GM12892 (cell line): ENCODE data around the gene APBB1IP.
"Not testable (repeated sequence)": the region's sequence is repeated elsewhere in the genome, so short reads cannot be mapped to it uniquely, and the experiment has no call there.

Source experiments
- DNase-seq: peaks from one replicate; pipeline ENCODE4 v3.0.0; 2011; ENCODE audit not compliant: insufficient read length
- FAIRE-seq: peaks from 2 replicates; lab custom pipeline; 2011; peaks lifted over from hg19 to GRCh38; lab: Jason Lieb, UNC
- POLR2A ChIP-seq: IDR thresholded peaks from 2 replicates; pipeline ENCODE4 v1.6.1; 2011; ENCODE audit warnings: low read depth, low read length, control low read depth
- POLR2AphosphoS5 ChIP-seq: IDR thresholded peaks from 2 replicates; pipeline ENCODE4 v1.6.1; 2011; ENCODE audit warnings: low read depth, low read length, control low read depth
- TAF1 ChIP-seq: IDR thresholded peaks from 2 replicates; pipeline ENCODE4 v1.6.1; 2011; ENCODE audit warnings: low read depth, mild to moderate bottlenecking, control low read depth, low read length, borderline replicate concordance

APBB1IP gene

GRCh38 chr10:26502986-26503385 lies 64.8 kb downstream of the APBB1IP start:
- DNase-seq = no peak
- no peak for TF ChIP-seq TAF1
- FAIRE-seq = no peak

- TF ChIP-seq POLR2A (no peak), TAF1 (no peak), POLR2AphosphoS5 (no peak)
- DNase-seq (no peak), FAIRE-seq (no peak)
These were observed 65.8 kb downstream of the APBB1IP start for GRCh38 chr10:26503911-26504310.

- not testable (repeated sequence) for FAIRE-seq
These were observed 66.3 kb downstream of the APBB1IP start for GRCh38 chr10:26504429-26504828.

GRCh38 chr10:26505491-26505890 lies 67.3 kb downstream of the APBB1IP start:
- no peak for DNase-seq
- no peak for TF ChIP-seq POLR2A
- TF ChIP-seq POLR2AphosphoS5 = no peak
- no peak for FAIRE-seq

More at GRCh38 chr10:26504429-26504828, 66.3 kb downstream of the APBB1IP start:
- not testable (repeated sequence) for DNase-seq

GRCh38 chr10:26506736-26507135 lies 68.6 kb downstream of the APBB1IP start:
- TF ChIP-seq TAF1 (no peak), POLR2AphosphoS5 (no peak), POLR2A (no peak)
- DNase-seq (no peak), FAIRE-seq (no peak)

GRCh38 chr10:26507441-26507840 lies 69.3 kb downstream of the APBB1IP start:
- DNase-seq (no peak), FAIRE-seq (no peak)
- TF ChIP-seq POLR2AphosphoS5 = no peak
- no peak for TF ChIP-seq TAF1
- no peak for TF ChIP-seq POLR2A

- FAIRE-seq = no peak
- TF ChIP-seq POLR2A (no peak), POLR2AphosphoS5 (no peak), TAF1 (no peak)
- DNase-seq = no peak
These were observed 69.9 kb downstream of the APBB1IP start for GRCh38 chr10:26508016-26508415.

- no peak for DNase-seq
- no peak for FAIRE-seq
- TF ChIP-seq POLR2AphosphoS5 (no peak), TAF1 (no peak), POLR2A (no peak)
These were observed 71.2 kb downstream of the APBB1IP start for GRCh38 chr10:26509307-26509706.

GRCh38 chr10:26513101-26513500 lies 75.0 kb downstream of the APBB1IP start:
- FAIRE-seq = no peak
- TF ChIP-seq POLR2A = no peak
- TF ChIP-seq POLR2AphosphoS5 = no peak
- no peak for TF ChIP-seq TAF1
- DNase-seq = no peak

GRCh38 chr10:26516540-26517101 lies 78.5 kb downstream of the APBB1IP start:
- FAIRE-seq = no peak
- DNase-seq = no peak
- TF ChIP-seq TAF1 = no peak
- no peak for TF ChIP-seq POLR2A
- no peak for TF ChIP-seq POLR2AphosphoS5

- FAIRE-seq = peak; percentile 85
- no peak for DNase-seq
- TF ChIP-seq POLR2AphosphoS5 (no peak), POLR2A (no peak), TAF1 (no peak)
These were observed 79.2 kb downstream of the APBB1IP start for GRCh38 chr10:26517141-26517867.

GRCh38 chr10:26519803-26520202 lies 81.7 kb downstream of the APBB1IP start:
- FAIRE-seq (no peak), DNase-seq (no peak)
- TF ChIP-seq TAF1 = no peak
- TF ChIP-seq POLR2AphosphoS5 = no peak
- no peak for TF ChIP-seq POLR2A
